ENCODE data around the gene CGB3. TPM values are rescaled to one million over a fixed set of nuclear protein-coding genes. Genes with fewer than 3 reads are reported as not detected.
A peak's percentile ranks its signal among the peaks of the same experiment; 100 is the strongest.
"Not testable (repeated sequence)": the region's sequence is repeated elsewhere in the genome, so short reads cannot be mapped to it uniquely, and the experiment has no call there.

Gene CGB3
- not detected in 2 replicates for total RNA-seq (2014; rRNA removed; shearing (Covaris generic))

DNA sequence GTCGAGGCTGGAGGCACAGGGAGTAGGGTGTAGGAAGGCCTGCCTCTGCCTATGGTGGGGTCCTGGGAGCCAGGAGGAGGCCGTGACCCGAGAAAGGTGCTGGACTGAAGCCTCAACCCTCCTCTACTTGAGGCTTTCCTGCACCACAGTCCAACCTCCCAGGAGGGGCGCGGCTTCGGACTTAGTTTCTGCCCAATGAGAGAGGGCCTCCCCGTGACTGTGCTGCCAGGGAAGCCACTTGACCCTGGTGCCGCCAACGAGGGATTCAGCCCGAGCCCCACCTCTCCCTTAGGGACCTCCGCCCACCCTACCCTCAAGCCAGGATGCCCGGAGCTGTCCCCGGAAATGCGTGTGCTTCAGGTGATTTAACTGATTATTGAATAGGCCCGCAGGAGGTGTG, at the start of gene CGB3:
CGB3 (minus strand) TSS at position 101 of the 400 bp plus-strand sequence. CDS start 362 bp downstream, outside the sequence.
- not testable (repeated sequence) for DNase-seq (ENCODE audit: low spot score)

DNA sequence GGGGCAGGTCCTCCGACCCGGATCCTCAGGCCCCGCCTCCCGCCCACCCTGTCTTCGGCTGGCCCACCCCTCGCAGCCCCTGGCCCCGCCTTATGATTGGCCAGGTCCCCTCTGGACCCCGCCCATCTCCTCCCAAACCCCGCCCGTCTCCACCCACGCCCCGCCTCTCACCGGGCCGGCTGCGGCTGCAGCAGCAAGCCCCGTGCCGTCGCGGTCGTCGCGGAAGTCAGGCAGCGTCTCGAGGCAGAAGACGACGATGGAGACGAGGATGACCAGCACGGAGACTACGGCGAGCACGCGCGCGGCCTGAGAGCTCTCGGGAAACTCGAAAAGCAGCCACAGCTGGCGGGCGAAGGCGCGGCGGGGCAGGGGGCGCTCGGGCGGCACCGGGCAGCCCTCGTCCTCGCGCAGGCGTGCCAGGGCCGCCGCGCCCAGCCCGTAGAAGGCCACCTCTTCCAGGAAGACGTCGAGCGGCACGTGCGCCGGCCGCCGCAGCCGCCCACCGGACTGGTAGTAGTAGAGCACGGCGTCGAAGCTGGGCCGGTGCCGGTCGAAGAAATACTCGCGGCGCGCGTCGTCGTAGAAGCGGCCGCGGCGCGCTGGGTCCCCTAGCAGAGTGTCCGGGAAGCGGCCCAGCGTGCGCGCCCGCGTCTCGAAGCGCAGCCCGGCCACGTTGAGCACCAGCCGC, 47.9 kb upstream of the CGB3 start:
- DNase-seq (ENCODE audit: low spot score), result no peak

DNA sequence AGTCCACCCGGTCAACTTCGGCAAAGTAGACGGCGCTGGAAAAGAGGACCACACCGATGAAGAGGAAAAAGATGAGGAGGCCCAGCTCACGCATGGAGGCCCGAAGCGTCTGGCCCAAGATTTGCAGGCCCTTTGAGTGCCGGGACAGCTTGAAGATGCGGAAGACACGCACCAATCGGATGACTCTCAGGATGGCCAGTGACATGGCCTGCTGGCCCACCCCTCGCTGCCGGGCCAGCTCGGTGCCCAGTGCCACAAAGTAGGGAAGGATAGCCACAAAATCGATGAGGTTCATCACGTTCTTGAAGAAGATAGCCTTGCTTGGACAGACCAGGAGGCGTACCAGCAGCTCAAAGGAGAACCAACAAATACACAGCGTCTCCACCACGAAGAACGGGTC, 46.3 kb upstream of the CGB3 start:
- no peak for DNase-seq (ENCODE audit: low spot score)

DNA sequence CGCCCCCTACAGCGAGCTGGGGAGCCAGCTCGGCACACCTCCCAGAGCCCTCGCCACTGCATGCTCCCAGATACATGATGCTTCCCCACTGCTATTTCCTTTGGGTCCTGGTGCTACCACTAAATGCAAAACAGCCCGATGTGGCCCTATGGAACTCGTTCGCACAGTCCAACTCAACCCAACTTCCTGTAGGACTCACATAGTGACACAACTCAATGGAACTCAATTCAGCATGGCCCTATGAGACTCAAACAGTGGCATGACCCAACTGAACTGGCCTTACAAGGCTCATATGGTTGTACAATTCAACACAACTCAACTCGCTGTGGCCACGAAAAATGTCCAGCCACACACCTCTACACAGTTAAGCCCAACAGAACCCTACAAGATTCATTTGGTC, 44.9 kb upstream of the CGB3 start:
- no peak for DNase-seq (ENCODE audit: low spot score)

DNA sequence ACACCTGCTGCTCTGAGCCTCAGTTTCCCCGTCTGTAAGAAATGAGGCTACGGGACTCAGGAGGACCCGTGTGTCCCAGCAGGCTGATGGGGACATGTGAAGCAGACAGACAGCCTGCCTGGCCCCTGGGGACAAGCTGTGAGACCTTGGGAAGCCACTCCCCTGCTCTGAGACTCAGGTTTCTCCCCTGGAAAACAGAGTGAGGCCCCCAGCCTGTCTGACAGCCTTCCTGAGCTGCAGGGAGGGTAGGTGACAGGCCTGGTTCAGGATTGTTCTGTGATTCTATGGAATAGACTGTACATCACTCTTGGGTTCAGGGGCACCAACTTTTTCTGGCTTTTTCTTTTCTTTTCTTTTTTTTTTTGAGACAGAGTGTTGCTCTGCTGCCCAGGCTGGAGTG, 43.4 kb upstream of the CGB3 start:
- DNase-seq (ENCODE audit: low spot score), result no peak

DNA sequence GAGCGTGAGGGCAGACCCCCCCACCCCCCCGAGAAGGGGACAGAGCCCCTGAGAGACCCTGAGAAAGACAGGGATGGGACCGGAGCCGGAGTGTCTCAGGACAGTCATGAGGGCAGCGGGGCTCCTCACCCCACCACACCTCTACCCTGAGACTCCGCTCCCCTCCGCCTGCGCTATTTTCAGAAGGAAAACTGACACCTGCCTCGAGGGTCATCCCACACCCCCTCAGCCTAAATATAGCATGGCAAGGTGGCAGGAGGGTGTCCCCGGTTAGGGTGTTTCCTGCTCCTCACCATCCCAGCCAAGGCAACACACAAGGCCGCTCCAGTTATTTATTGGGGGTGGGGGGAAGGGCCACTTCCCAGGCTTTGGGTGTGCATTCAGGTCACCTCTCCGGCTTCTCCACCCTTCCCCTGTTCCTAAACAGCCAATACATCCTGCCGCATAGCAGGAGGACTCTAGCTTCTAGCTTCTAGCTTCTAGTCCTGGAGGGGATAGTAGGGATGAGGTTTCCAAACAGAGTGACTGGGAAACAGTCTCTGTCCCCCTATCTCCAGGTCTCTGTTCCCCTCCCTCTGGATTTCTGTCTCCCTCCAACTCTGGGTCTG, 41.9 kb upstream of the CGB3 start:
- DNase-seq (ENCODE audit: low spot score), result no peak

DNA sequence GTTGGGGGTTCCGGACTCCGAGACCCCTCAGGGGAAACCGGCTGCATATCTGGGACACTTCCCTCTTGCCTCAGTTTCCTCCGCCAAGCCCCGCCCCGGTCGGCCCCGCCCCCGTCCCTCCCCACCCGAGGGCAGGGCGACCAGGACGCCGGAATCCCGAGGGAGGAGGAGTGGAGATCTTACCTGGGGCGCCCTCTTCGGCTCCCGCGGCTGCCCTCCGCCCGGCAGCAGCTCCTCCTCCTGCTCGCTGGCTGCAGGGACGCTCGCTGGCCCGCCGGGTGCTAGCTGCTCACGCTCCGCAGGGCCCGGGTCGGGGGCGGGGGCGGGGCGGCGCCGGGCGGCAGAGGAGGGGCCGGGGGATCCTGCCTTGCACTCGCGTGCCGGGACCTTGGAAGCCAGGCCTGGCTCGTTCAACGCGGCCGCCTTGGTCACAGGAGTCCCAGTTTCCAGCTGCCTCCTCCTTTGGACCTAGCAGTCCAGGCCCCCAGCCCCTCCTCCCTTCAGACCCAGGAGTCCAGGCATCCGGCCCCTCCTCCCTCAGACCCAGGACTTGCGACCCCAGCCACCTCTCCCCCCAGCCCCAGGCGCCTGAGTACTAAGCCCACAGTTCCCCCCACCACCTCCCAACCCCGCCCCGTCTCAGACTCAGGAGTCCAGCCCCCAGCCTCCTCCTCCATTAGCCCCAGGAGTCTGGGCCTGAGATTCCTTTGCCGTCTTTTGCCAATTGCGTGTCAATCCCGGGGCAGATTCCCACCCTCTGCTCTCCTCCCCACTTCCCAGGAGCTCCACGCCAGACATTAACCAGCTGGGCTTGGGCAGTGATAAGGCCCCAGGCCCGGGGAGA, 40.9 kb upstream of the CGB3 start, which contains the start of gene NTF4:
NTF4 (minus strand) TSS at position 51 of the 844 bp plus-strand sequence. CDS start 2,821 bp downstream, outside the sequence.
- DNase-seq (ENCODE audit: low spot score), result peak; percentile 32

DNA sequence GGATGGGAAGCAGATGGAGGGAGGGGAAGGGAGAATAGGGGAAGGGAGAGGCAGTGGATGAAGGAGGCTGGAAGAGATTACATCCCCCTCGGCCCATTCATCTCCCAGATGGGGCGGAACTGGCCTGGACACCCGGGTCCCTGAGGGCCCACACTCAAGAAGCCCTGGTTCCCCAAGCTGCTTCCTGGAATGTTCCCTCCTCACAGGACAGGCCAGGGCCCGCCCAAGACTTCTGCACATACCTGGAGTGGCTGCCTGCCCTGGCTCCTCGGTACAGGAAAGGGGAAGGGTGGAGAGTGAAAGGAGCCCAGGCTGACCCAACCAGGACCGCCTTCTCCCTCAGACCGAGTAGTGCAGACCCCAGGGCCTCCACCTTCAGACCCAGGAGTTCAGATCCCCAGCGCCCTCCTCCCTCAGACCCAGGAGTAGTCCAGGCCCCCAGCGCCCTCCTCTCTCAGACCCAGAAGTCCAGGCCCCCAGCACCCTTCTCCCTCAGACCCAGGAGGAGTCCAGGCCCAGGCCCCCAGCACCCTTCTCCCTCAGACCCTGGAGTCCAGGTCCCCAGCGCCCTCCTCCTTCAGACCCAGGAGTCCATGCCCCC, 40.0 kb upstream of the CGB3 start:
- peak; percentile 47 for DNase-seq (ENCODE audit: low spot score)

DNA sequence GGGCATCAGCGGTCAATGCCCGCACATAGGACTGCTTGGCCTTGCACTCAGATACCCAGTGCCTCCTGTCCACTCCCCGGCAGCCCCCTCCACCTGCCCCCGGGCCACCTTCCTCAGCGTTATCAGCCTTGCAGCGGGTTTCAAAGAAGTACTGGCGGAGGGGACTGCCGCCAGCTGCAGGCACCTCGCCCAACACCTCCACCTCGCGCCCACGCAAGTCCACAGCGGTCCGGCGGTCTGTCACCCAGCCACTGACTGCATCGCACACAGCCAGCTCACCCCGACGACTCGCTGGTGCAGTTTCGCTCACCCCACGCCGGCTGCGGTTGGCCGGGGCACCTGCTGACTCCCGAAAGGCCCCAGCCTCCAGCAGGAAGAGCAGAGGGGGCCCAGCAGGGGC, 37.3 kb upstream of the CGB3 start:
- no peak for DNase-seq (ENCODE audit: low spot score)

DNA sequence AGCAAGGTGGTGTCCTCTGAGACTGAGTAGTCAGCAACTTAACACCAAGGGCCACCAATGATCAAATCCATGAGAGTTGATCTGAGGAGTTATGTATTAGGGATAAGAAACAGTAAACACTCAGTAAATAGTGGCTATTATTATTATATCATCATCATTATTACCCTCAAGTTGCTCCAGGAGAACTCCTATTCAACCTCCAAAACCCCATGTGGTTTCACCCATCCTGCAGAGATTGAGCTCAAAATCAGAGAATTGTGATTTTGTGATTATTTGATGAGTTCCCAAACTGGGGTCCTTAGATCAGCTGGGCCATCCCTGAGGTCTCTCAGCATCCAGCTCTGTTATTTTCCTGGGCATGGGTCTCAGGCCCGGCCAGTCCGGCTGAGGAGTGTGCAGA, 36.9 kb upstream of the CGB3 start:
- no peak for DNase-seq (ENCODE audit: low spot score)

DNA sequence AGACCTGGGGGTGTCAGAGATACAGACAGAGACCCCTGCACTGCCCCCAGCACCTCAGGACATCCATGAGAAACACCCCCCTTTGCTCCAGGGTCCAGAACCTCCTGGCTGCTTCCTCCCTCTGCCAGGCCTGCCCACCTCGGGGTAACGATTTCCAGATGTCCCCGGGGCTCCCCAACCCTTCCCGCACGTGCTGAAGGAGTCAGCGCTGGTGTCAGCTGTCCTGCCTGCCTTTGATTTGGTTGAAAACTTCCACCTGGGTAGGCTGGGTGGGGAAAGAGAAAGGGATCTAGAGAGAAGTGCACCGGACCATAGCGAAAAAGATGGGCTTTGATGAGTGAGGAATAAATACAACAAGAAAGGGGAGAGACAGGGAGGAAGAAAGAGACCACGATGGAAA, 34.9 kb upstream of the CGB3 start:
- no peak for DNase-seq (ENCODE audit: low spot score)

DNA sequence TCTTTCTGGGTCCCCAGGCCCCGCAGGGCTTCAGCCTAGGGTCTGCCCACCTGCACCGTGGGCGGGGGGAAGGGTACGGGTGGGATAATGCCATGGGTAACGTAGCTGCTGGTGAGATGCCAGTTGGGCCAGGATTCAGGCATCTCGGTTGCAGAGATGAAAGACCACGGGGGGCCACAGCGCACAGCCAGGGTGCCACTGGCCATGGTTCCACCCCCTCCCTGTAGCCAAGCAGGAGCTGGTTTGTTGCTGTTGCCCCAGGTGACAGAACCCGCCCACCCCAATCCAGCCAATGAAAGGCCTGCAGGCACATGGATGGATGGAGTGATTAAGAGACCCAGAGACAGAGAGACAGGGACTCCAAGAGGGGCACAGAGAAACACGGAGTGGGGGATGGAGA, 34.4 kb upstream of the CGB3 start:
- peak; percentile 28 for DNase-seq (ENCODE audit: low spot score)

DNA sequence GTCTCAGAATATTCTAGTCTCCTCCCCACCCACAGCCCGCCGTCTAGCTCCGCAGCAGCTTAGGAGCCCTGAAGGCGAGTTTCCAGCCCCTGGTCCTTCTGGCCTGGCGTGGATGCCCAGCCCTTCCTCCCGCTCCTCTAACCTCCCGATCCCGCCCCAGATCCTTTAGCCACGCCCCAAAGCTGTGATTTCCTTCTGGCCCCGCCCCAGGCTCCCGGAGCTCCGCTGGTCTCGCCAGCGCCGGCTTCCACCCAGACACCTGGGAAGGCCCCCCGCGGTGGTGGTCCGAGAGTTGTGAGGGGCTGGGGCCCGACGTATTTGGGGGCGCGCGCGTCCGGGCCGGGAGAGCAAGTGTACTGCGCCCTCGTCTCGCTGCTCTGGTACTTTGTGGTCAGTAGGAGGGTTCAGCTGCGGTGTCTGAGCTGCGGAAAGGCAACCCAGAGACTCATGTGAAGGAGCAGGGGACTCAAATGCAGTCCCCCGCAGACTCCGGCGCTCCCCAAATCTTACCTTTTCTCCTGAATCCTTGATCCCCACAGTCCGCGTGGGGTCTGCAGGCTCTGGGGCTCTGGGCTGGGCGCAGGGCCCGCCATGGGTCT, 33.6 kb upstream of the CGB3 start, which contains the start of gene CGB7:
CGB7 (minus strand) TSS at position 114 of the 599 bp plus-strand sequence. CDS start 2,374 bp downstream, outside the sequence.
- DNase-seq (ENCODE audit: low spot score), result peak; percentile 79

DNA sequence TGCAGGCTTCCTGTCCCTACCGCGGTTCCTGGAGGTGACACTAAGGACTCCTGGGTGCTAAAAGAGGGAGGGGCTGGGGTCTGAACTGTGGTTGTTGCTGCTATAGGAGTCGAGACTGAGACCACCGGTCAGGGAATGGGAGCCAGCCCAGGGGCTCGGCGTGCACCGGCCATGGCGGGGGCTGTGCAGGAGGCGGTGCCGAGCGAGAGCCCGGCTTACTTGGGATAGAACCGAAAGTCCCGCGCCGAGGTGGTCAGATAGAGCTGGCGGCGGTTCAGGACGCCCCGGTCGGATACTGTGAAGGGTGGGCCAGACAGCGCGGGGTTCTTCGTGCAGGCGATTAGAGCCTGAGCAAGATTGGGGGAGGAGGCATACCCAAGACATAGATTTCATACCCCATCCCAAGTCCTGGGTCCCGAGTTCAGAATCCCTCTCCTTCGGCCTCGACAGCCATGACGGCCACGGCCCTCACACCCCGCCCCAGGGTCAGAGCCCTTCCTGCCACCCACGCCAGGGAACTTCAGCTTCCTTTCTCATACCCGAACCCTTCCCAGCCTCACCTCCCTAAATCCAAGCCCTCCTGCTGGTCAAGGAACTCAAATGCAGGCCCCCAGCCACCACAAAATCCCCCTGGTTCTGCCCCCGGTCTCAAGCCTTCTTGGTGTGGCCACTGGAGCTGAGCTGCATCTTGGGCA, 32.9 kb upstream of the CGB3 start:
- DNase-seq (ENCODE audit: low spot score), result not testable (repeated sequence)

DNA sequence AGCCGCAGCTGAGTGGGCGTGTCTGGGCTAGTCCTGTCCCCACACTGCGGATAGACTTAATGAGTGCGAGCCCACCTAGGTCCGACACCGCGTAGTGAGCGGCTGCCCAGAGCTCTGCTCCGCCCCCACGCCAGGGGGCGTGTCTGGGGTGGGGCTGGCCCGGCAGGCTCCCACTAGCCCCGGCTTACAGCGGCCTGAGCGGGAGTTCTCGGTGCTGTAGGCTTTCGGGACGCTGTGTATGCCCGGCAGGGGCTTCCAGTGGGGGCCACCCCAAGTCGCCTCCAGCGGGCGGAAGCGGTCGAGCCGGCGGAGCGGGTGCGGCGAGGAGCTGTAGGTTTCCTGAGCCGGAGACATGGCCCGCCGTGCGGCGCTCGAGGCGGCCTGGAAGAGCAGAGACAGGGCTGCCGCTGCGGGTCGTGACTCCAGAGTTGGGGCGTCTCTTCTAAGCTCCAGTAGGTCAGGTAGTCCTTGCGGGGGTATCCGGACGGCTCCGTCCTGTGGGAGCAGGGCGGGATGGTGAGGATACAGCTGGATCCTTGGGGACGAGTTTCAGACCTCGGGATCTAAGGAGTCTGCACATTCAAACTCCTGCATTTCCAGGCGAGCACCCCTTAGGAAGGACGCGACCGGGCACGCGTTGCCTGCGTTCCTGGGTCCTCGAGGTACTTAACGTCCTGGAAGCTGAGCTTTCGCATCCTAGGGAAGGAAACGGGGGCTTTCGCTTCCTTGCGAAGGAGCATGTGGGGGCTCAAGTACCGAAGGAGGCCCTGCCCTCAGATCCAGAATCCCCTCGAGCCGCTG, 32.2 kb upstream of the CGB3 start:
- DNase-seq (ENCODE audit: low spot score), result peak; percentile 69

DNA sequence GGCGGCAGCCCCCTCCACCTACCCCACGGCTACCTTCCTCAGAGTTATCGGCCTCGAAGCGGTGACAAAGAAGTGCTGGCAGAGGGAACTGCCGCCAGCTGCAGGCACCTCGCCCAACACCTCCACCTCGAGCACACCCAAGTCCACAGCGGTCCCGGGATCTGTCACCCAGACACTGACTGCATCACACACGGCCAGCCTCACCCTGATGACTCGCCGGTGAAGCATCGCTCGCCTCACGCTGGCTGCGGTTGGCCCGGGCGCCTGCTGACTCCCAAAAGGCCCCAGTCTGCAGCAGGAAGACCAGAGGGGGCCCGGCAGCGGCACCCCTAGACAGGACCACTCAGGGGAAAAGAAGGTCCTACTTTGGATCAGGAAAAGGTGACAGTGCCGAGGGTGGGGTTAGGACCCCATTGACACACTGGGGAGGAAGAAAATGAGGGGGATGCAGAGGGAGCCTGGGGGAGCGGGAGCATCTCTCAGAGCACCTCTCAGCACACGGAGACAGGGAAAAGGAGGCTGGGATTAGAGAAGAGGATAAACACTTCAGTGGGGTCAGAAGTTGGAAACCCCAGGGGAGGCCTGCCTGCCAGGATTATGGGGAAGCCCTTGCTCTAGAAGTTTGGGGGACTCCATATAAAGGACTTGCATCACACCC, 26.4 kb upstream of the CGB3 start:
- not testable (repeated sequence) for DNase-seq (ENCODE audit: low spot score)

DNA sequence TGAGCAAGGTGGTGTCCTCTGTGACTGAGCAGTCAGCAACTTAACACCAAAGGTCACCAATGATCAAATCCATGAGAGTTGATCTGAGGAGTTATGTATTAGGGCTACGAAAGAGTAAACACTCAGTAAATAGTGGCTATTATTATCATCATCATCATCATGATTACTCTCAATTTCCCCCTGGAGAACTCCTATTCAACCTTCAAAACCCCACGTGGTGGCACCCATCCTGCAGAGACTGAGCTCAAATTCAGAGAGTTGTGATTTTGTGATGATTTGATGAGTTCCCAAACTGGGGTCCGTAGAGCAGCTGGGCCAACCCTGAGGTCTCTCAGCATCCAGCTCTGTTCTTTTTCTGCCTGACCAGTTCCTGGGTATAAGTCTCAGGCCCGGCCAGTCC, 25.7 kb upstream of the CGB3 start:
- not testable (repeated sequence) for DNase-seq (ENCODE audit: low spot score)

DNA sequence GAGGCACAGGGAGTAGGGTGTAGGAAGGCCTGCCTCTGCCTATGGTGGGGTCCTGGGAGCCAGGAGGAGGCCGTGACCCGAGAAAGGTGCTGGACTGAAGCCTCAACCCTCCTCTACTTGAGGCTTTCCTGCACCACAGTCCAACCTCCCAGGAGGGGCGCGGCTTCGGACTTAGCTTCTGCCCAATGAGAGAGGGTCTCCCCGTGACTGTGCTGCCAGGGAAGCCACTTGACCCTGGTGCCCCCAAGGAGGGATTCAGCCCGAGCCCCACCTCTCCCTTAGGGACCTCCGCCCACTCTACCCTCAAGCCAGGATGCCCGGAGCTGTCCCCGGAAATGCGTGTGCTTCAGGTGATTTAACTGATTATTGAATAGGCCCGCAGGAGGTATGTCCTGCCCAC, 24.9 kb upstream of the CGB3 start, which contains the start of gene CGB8:
CGB8 (minus strand) TSS at position 101 of the 400 bp plus-strand sequence. CDS start 372 bp downstream, outside the sequence.
- not testable (repeated sequence) for DNase-seq (ENCODE audit: low spot score)

DNA sequence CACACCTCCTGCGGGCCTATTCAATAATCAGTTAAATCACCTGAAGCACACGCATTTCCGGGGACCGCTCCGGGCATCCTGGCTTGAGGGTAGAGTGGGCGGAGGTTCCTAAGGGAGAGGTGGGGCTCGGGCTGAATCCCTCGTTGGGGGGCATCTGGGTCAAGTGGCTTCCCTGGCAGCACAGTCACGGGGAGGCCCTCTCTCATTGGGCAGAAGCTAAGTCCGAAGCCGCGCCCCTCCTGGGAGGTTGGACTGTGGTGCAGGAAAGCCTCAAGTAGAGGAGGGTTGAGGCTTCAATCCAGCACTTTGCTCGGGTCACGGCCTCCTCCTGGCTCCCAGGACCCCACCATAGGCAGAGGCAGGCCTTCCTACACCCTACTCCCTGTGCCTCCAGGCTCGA, 19.4 kb upstream of the CGB3 start, which contains the start of gene CGB5:
CGB5 (plus strand) TSS at position 301 of the 400 bp plus-strand sequence. CDS start 362 bp downstream, outside the sequence.
- not testable (repeated sequence) for DNase-seq (ENCODE audit: low spot score)
